RPMI7951 (cell line): ENCODE measurements around the gene SYNJ1. TPM values are rescaled to one million over a fixed set of nuclear protein-coding genes. Genes with fewer than 3 reads are reported as not detected.

Experiments used
- total RNA-seq: library from RNA; depleted of rRNA; stranded (reverse); fragments of >200 nt; shearing (Covaris generic); gene quantifications from 2 replicates; pipeline ENCODE4 v1.2.3, GENCODE V29; 2014; rRNA removed

Gene SYNJ1
- total RNA-seq, 1 experiment from 2014 or later: 7.1 TPM

Other genes with a start within 250 kb of the SYNJ1 start
- gene TCP10L, start 142.5 kb downstream of the SYNJ1 start, total RNA-seq: 0.96 TPM in 1 of 2 replicates, not detected in the other
- 47.0 and 49.6 TPM in 2 replicates for gene CFAP298, start 115.6 kb downstream of the SYNJ1 start, total RNA-seq
- 11.4 and 15.3 TPM in 2 replicates for gene PAXBP1, start 43.7 kb upstream of the SYNJ1 start, total RNA-seq